ENCODE measurements around the gene TLK2. TPM values are rescaled to one million over a fixed set of nuclear protein-coding genes. Genes with fewer than 3 reads are reported as not detected.
"Not testable (repeated sequence)": the region's sequence is repeated elsewhere in the genome, so short reads cannot be mapped to it uniquely, and the experiment has no call there.

The TLK2 gene
- total RNA-seq, 2 experiments from 2014 or later: 36.6 to 58.9 TPM

DNA sequence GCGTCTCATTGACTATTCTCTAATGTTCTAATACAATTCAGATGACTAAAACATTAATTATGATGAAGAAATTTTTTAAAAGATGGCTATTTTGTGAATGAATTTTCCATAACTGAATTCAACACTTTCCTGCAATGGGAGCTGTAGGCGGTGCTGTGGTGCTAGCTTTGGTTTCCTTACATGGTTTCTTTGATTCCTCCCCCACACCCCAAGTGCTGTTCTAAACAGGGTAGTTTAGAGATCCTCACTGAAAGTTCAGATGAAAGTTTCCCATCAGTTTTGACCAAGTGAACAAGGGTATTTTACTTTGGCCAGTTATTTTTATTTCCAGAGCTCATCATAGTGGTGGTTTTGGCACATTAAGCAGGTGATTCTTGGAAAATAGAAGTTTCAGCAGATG is 122.8 kb downstream of the TLK2 start:
- peaks cover 94% of the 10 kb centered on the region for H3K36me3 ChIP-seq (ENCODE audit: insufficient read depth, low read length)
- CTCF ChIA-PET (ENCODE audit: unreplicated experiment): no interaction called here

DNA sequence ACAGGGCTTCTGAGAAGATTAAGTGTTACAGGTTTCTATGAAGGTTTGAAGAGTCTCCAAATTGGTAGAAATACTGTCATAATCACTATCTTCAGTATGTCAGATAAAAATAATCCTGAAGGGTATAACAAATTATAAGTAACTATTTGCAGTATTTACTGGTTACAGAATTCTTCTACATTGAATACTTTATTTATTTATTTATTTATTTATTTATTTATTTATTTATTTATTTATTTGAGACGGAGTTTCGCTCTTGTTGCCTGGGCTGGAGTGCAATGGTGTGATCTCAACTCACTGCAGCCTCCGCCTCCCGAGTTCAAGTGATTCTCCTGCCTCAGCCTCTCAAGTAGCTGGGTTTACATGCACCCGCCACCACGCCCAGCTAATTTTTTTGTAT is 125.2 kb downstream of the TLK2 start:
- POLR2A ChIA-PET: interaction anchor here (1.0 kb wide), 1 partner anchor 10 kb away, joined by 3 read pairs; no protein-coding TSS in a partner anchor
- H4K20me1 ChIP-seq (ENCODE audit: insufficient read depth, low read length); H3K79me2 ChIP-seq (ENCODE audit: insufficient read depth, low read depth, low read length); H3K9me3 ChIP-seq (ENCODE audit: low read length); H2AFZ ChIP-seq (ENCODE audit: low read length); DNase-seq (ENCODE audit: low spot score); CTCF ChIA-PET (ENCODE audit: unreplicated experiment); H3K4me1 ChIP-seq (ENCODE audit: insufficient read depth, low read length, poor library complexity, severe bottlenecking); intact Hi-C loops (cut with micrococcal nuclease; ENCODE audit: unreplicated experiment); H3K9me2 ChIP-seq (ENCODE audit: insufficient read depth, low read length); H3K27ac ChIP-seq (ENCODE audit: low read depth, low read length, poor library complexity, severe bottlenecking); BruUV-seq (replicated peaks); H3K4me2 ChIP-seq (ENCODE audit: low read length); H3K4me3 ChIP-seq (ENCODE audit: low read depth, low read length, poor library complexity, severe bottlenecking): not testable (repeated sequence)
- peaks cover 95% of the 10 kb centered on the region for H3K36me3 ChIP-seq (ENCODE audit: insufficient read depth, low read length)

More for the DNA sequence above, 122.8 kb downstream of the TLK2 start:
- BruUV-seq (replicated peaks): no TSS peak
- no peaks in the 10 kb centered on the region for H4K20me1 ChIP-seq (ENCODE audit: insufficient read depth, low read length)
- no peak overlapping the region for H3K27ac ChIP-seq (ENCODE audit: low read depth, low read length, poor library complexity, severe bottlenecking)
- DNase-seq (ENCODE audit: low spot score): no peak
- H2AFZ ChIP-seq (ENCODE audit: low read length): no peak overlapping the region
- H3K4me2 ChIP-seq (ENCODE audit: low read length): no peak overlapping the region
- POLR2A ChIA-PET: interaction anchor here (0.6 kb wide), 1 partner anchor 32 kb away, joined by 4 read pairs; no protein-coding TSS in a partner anchor
- H3K4me1 ChIP-seq (ENCODE audit: insufficient read depth, low read length, poor library complexity, severe bottlenecking): no peaks in the 10 kb centered on the region
- H3K79me2 ChIP-seq (ENCODE audit: insufficient read depth, low read depth, low read length): no peaks in the 10 kb centered on the region
- no peaks in the 10 kb centered on the region for H3K9me2 ChIP-seq (ENCODE audit: insufficient read depth, low read length)
- H3K4me3 ChIP-seq (ENCODE audit: low read depth, low read length, poor library complexity, severe bottlenecking): no peak overlapping the region
- no peak for TF ChIP-seq EZH2phosphoT487 (IDR thresholded peaks at IDR 0.05; ENCODE audit: borderline replicate concordance, low read depth, low read length)
- TF ChIP-seq, protein P1, sequence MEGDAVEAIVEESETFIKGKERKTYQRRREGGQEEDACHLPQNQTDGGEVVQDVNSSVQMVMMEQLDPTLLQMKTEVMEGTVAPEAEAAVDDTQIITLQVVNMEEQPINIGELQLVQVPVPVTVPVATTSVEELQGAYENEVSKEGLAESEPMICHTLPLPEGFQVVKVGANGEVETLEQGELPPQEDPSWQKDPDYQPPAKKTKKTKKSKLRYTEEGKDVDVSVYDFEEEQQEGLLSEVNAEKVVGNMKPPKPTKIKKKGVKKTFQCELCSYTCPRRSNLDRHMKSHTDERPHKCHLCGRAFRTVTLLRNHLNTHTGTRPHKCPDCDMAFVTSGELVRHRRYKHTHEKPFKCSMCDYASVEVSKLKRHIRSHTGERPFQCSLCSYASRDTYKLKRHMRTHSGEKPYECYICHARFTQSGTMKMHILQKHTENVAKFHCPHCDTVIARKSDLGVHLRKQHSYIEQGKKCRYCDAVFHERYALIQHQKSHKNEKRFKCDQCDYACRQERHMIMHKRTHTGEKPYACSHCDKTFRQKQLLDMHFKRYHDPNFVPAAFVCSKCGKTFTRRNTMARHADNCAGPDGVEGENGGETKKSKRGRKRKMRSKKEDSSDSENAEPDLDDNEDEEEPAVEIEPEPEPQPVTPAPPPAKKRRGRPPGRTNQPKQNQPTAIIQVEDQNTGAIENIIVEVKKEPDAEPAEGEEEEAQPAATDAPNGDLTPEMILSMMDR (conservative IDR thresholded peaks at IDR 0.05; ENCODE audit: low read length): no peak
- intact Hi-C loops (cut with micrococcal nuclease; ENCODE audit: unreplicated experiment): no loop called here
- no peaks in the 10 kb centered on the region for H3K9me3 ChIP-seq (ENCODE audit: low read length)

GRCh38 chr17:62605588-62605987 is 127.0 kb downstream of the TLK2 start:
- no peak for TF ChIP-seq EZH2phosphoT487 (IDR thresholded peaks at IDR 0.05; ENCODE audit: borderline replicate concordance, low read depth, low read length)
- TF ChIP-seq, protein P1 (conservative IDR thresholded peaks at IDR 0.05; ENCODE audit: low read length): no peak
- Histone ChIP-seq H3K9me3 (ENCODE audit: low read length) (no peaks in the 10 kb centered on the region), H3K4me1 (ENCODE audit: insufficient read depth, low read length, poor library complexity, severe bottlenecking) (no peaks in the 10 kb centered on the region), H3K79me2 (ENCODE audit: insufficient read depth, low read depth, low read length) (no peaks in the 10 kb centered on the region), H3K36me3 (ENCODE audit: insufficient read depth, low read length) (peaks cover 95% of the 10 kb centered on the region), H3K27ac (ENCODE audit: low read depth, low read length, poor library complexity, severe bottlenecking) (no peak overlapping the region), H4K20me1 (ENCODE audit: insufficient read depth, low read length) (no peaks in the 10 kb centered on the region), H3K9me2 (ENCODE audit: insufficient read depth, low read length) (no peaks in the 10 kb centered on the region), H3K4me2 (ENCODE audit: low read length) (no peak overlapping the region), H3K4me3 (ENCODE audit: low read depth, low read length, poor library complexity, severe bottlenecking) (no peak overlapping the region), H2AFZ (ENCODE audit: low read length) (no peak overlapping the region)
- no TSS peak for BruUV-seq (replicated peaks)
- POLR2A ChIA-PET: interaction anchor here (0.6 kb wide), 1 partner anchor 152 kb away, joined by 4 read pairs; no protein-coding TSS in a partner anchor
- no peak for DNase-seq (ENCODE audit: low spot score)
- CTCF ChIA-PET (ENCODE audit: unreplicated experiment): no interaction called here
- intact Hi-C loops (cut with micrococcal nuclease; ENCODE audit: unreplicated experiment): no loop called here

Measured in OCI-LY7 (cell line).